HepG2 (cell line): ENCODE data around the gene YWHAQ. TPM values are rescaled to one million over a fixed set of nuclear protein-coding genes. Genes with fewer than 3 reads are reported as not detected.

ENCODE experiments used
- BCL6 ChIP-seq: IDR thresholded peaks from 2 replicates; pipeline ENCODE4 v1.6.1; 2016; ENCODE audit warnings: missing genetic modification reagents, missing compliant biosample characterization
- CAMTA2 ChIP-seq: sonication (generic); formaldehyde crosslinking; IDR thresholded peaks from 2 replicates; pipeline ENCODE4 v1.4.0; 2020; ENCODE audit warnings: mild to moderate bottlenecking, missing genetic modification reagents, borderline replicate concordance
- CC2D1A ChIP-seq: sonication (generic); formaldehyde crosslinking; IDR thresholded peaks from 2 replicates; pipeline ENCODE4 v1.8.1; 2023; ENCODE audit warnings: mild to moderate bottlenecking, missing genetic modification reagents
- DR1 ChIP-seq: sonication (generic); formaldehyde crosslinking; IDR thresholded peaks from 2 replicates; pipeline ENCODE4 v1.8.0; 2021; ENCODE audit warnings: mild to moderate bottlenecking, missing genetic modification reagents, inconsistent platforms
- FOXC1 ChIP-seq: sonication (generic); formaldehyde crosslinking; IDR thresholded peaks from 2 replicates; pipeline ENCODE4 v1.8.0; 2022; ENCODE audit warnings: mild to moderate bottlenecking, missing genetic modification reagents, borderline replicate concordance
- HNF4G ChIP-seq, 2 experiments: sonication (generic) in 1 of 2; formaldehyde crosslinking in 1 of 2; IDR thresholded peaks; 2 replicates each; pipeline versions ENCODE4 v1.4.0 to v1.6.1; 2011 to 2020; ENCODE audit warnings: borderline replicate concordance in 2 of 2, low read depth in 2 of 2, mild to moderate bottlenecking in 2 of 2, low read length in 1 of 2, missing genetic modification reagents in 1 of 2, moderate library complexity in 1 of 2
- HOXA9 ChIP-seq: sonication (generic); formaldehyde crosslinking; IDR thresholded peaks from 2 replicates; pipeline ENCODE4 v1.8.1; 2022; ENCODE audit warnings: missing genetic modification reagents, mild to moderate bottlenecking, moderate library complexity, borderline replicate concordance
- ISX ChIP-seq: sonication (generic); formaldehyde crosslinking; conservative IDR thresholded peaks from 2 replicates; pipeline ENCODE4 v1.5.0; 2020; ENCODE audit warnings: missing genetic modification reagents
- NR2F1 ChIP-seq, 2 experiments: fragments of 450-650 bp in 1 of 2; formaldehyde crosslinking in 1 of 2; IDR thresholded peaks; 2 replicates each; pipeline versions ENCODE4 v1.5.0 to v1.6.1; 2016 to 2020; ENCODE audit warnings: mild to moderate bottlenecking in 1 of 2, missing compliant biosample characterization in 1 of 2, missing genetic modification reagents in 1 of 2, moderate library complexity in 1 of 2
- PAF1 ChIP-seq: IDR thresholded peaks from 2 replicates; pipeline ENCODE4 v1.6.1; 2016; ENCODE audit warnings: missing genetic modification reagents, missing compliant biosample characterization
- POLR2A ChIP-seq, 2 experiments: IDR thresholded peaks; 2 replicates each; pipeline ENCODE4 v1.6.1; 2011; ENCODE audit warnings: low read depth in 2 of 2, low read length in 2 of 2, mild to moderate bottlenecking in 1 of 2, moderate library complexity in 1 of 2; ENCODE audit not compliant: insufficient read depth in 1 of 2
- POLR2AphosphoS5 ChIP-seq: IDR thresholded peaks from 2 replicates; pipeline ENCODE4 v1.6.1; 2012; ENCODE audit warnings: low read depth, low read length
- POLR2G ChIP-seq: fragments of 200-400 bp; formaldehyde crosslinking; IDR thresholded peaks from 2 replicates; pipeline ENCODE4 v1.6.1; 2018; ENCODE audit warnings: mild to moderate bottlenecking, low read depth, low read length, moderate library complexity
- RAD21 ChIP-seq: fragments of 450-650 bp; formaldehyde crosslinking; IDR thresholded peaks from 2 replicates; pipeline ENCODE4 v1.5.0; 2020; ENCODE audit warnings: mild to moderate bottlenecking
- ZBTB8A ChIP-seq: sonication (generic); formaldehyde crosslinking; IDR thresholded peaks from 2 replicates; pipeline ENCODE4 v1.4.0; 2020; ENCODE audit warnings: mild to moderate bottlenecking, low read depth, missing genetic modification reagents, borderline replicate concordance
- ZNF10 ChIP-seq: sonication (generic); formaldehyde crosslinking; IDR thresholded peaks from 2 replicates; pipeline ENCODE4 v1.4.0; 2020; ENCODE audit warnings: mild to moderate bottlenecking, low read depth, missing genetic modification reagents, borderline replicate concordance
- ZNF205 ChIP-seq: IDR thresholded peaks from 2 replicates; pipeline ENCODE4 v1.6.1; 2018; ENCODE audit warnings: missing biosample characterization, missing genetic modification reagents
- ZNF562 ChIP-seq: sonication (generic); formaldehyde crosslinking; IDR thresholded peaks from 2 replicates; pipeline ENCODE4 v1.8.0; 2022; ENCODE audit warnings: missing genetic modification reagents, borderline replicate concordance
- polyA plus RNA-seq, 8 experiments: library from polyadenylated mRNA; depleted of rRNA in 3 of 8; stranded (reverse) in 7 of 8; unstranded in 1 of 8; fragments of >200 nt; fragmentation: Illumina TruSeq in 4 of 8; extraction: Trizol in 4 of 8; gene quantifications; 2 replicates each; pipeline versions ENCODE4 v1.2.1 to v1.2.3, GENCODE V29; 2011 to 2016; ENCODE audit warnings: low read depth in 4 of 8, missing spikeins in 1 of 8, mixed read lengths in 1 of 8; ENCODE audit not compliant: insufficient read depth in 1 of 8
- total RNA-seq, 5 experiments: library from RNA; depleted of rRNA; stranded (reverse); fragments of >200 nt; fragmentation: Illumina TruSeq; extraction: Trizol; gene quantifications; 2 replicates each; pipeline ENCODE4 v1.2.3, GENCODE V29; 2016; ENCODE audit warnings: low read depth in 1 of 5
- TF ChIP-seq, protein P1 (sequence below): sonication (generic); formaldehyde crosslinking; IDR thresholded peaks from 2 replicates; pipeline ENCODE4 v1.4.0; 2020; ENCODE audit warnings: low read depth, missing genetic modification reagents
- TF ChIP-seq, protein P2 (sequence below): sonication (generic); formaldehyde crosslinking; IDR thresholded peaks from 2 replicates; pipeline ENCODE4 v1.5.1; 2020; ENCODE audit warnings: missing genetic modification reagents, mild to moderate bottlenecking, borderline replicate concordance
- TF ChIP-seq, protein P3 (sequence below): sonication (generic); formaldehyde crosslinking; IDR thresholded peaks from 2 replicates; pipeline ENCODE4 v1.8.1; 2022; ENCODE audit warnings: mild to moderate bottlenecking, missing genetic modification reagents

The YWHAQ gene
- total and polyA plus RNA-seq, 2 of the 13 experiments (the other 11 are each of a cell fraction or from before 2014, with no cell fraction given), result 160 to 304 TPM

DNA sequence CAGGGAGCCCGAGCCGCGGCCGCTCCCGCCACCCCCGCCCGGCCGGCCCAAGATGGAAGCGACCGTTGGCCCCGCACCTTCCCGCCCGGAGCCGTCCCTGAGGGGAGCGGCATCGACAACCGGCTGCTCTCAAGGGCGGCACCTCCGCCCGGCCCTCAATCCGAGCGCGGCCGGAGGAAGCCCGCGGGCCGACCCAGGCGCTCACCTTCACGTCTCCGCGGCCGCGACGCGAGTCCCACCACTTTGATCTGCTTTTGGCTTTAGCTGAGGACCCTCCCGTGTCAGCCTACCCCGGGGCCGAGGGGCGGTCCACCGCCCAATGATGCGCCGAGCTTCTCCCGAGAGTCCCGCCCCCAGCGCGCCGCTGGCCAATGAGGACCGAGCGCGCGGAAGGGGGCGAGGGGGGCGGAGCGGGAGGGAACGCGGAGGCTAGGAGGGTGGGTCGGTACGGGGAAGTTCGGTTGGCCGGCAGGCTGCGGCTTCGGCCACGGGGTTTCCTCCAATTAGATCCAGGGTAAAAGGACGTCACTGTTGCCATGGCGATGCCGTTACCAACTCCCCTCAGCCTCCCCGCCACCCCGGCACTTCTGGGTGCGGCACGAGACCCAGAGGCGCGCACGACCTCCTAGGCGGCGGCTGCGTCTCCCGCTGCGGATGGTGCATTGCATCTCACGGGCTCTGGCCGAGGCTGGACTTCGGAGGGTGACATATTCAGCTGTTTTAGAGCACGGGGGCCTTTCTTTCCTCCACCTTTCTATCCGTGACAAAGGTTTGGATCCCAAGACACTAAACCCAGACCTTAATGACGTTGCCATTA, at the start of gene YWHAQ (continued):
- TF ChIP-seq, protein P1, sequence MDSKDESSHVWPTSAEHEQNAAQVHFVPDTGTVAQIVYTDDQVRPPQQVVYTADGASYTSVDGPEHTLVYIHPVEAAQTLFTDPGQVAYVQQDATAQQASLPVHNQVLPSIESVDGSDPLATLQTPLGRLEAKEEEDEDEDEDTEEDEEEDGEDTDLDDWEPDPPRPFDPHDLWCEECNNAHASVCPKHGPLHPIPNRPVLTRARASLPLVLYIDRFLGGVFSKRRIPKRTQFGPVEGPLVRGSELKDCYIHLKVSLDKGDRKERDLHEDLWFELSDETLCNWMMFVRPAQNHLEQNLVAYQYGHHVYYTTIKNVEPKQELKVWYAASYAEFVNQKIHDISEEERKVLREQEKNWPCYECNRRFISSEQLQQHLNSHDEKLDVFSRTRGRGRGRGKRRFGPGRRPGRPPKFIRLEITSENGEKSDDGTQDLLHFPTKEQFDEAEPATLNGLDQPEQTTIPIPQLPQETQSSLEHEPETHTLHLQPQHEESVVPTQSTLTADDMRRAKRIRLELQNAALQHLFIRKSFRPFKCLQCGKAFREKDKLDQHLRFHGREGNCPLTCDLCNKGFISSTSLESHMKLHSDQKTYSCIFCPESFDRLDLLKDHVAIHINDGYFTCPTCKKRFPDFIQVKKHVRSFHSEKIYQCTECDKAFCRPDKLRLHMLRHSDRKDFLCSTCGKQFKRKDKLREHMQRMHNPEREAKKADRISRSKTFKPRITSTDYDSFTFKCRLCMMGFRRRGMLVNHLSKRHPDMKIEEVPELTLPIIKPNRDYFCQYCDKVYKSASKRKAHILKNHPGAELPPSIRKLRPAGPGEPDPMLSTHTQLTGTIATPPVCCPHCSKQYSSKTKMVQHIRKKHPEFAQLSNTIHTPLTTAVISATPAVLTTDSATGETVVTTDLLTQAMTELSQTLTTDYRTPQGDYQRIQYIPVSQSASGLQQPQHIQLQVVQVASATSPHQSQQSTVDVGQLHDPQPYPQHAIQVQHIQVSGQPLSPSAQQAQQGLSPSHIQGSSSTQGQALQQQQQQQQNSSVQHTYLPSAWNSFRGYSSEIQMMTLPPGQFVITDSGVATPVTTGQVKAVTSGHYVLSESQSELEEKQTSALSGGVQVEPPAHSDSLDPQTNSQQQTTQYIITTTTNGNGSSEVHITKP (CRISPR knock-in tag), result peak; percentile 95
- TF ChIP-seq PAF1 (CRISPR knock-in tag) (no peak), FOXC1 (CRISPR knock-in tag) (peak; percentile 73; the same call in 1 of the 2 replicates), RAD21 (CRISPR knock-in tag) (peak; percentile 20; the same call in 1 of the 2 replicates), HOXA9 (CRISPR knock-in tag) (no peak), BCL6 (CRISPR knock-in tag) (peak; percentile 66), ZNF562 (CRISPR knock-in tag) (no peak), HNF4G (IDR thresholded peaks at IDR 0.05; ENCODE audit: borderline replicate concordance, low read depth, low read length) (peak; percentile 39; the same call in 1 of the 2 replicates), HNF4G (CRISPR knock-in tag; IDR thresholded peaks at IDR 0.05; ENCODE audit: borderline replicate concordance, low read depth) (0 out of 2 replicates have a peak, but pooled peaks have one; percentile 45), CAMTA2 (CRISPR knock-in tag) (0 out of 2 replicates have a peak, but pooled peaks have one; percentile 29), CC2D1A (CRISPR knock-in tag) (no peak), ISX (CRISPR knock-in tag) (no peak), DR1 (peak; percentile 96), ZNF10 (CRISPR knock-in tag) (no peak), POLR2A (IDR thresholded peaks at IDR 0.05; ENCODE audit: insufficient read depth in 1 of 2, low read depth in 2 of 2, low read length in 2 of 2) (peak; percentile 96 to 99), ZBTB8A (CRISPR knock-in tag) (no peak), NR2F1 (CRISPR knock-in tag; IDR thresholded peaks at IDR 0.05) (no peak), ZNF205 (CRISPR knock-in tag) (peak; percentile 89), POLR2G (peak; percentile 98), POLR2AphosphoS5 (peak; percentile 96)
- TF ChIP-seq, protein P2, sequence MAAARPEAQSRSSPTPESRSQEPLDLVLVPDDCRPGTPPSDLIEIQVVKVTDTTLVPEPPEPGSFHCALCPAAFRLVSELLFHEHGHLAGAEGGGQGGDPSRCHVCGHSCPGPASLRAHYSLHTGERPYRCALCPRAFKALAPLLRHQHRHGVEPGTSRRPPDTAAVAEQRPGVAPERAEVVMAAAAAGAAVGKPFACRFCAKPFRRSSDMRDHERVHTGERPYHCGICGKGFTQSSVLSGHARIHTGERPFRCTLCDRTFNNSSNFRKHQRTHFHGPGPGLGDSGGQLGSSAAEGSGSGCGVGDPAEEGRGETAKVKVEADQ (CRISPR knock-in tag), result no peak
- TF ChIP-seq, protein P3, sequence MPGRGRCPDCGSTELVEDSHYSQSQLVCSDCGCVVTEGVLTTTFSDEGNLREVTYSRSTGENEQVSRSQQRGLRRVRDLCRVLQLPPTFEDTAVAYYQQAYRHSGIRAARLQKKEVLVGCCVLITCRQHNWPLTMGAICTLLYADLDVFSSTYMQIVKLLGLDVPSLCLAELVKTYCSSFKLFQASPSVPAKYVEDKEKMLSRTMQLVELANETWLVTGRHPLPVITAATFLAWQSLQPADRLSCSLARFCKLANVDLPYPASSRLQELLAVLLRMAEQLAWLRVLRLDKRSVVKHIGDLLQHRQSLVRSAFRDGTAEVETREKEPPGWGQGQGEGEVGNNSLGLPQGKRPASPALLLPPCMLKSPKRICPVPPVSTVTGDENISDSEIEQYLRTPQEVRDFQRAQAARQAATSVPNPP (CRISPR knock-in tag), result peak; percentile 84; the same call in 1 of the 2 replicates
